ENCODE measurements around the gene TRERF1. TPM values are rescaled to one million over a fixed set of nuclear protein-coding genes. Genes with fewer than 3 reads are reported as not detected.
A peak's percentile ranks its signal among the peaks of the same experiment; 100 is the strongest.

TRERF1 gene
- polyA plus RNA-seq, 3 donors, result 0.58 to 10.0 (median 2.0) TPM

DNA sequence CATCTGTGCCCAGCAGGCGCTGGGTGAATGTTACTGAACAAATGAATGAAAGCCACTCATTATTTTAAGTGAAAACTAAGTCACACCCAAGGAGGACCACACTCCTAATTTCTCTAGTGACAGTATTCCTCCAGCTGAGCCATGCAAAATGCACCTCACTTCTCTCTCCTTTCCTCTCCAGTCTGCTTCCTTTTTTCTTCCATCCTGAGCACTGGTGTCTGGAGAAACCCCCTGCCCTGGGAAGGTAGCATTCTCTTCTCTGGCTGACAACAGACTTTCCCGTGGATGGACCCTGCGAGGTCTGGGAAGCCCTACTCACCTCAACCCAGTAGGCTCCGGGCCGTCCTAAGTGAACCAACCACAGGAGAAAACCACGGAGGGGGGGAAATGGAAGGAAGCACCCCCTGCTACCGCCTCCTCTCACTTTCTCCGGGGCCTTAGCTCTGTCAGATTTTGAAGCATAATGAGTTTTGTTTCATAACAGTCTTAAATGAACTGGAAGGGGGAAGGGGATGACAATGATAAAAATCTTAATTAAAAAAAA lies 22.6 kb downstream of the TRERF1 start:
- TF ChIP-seq CTCF (IDR thresholded peaks at IDR 0.05), result no peak
- Histone ChIP-seq H3K79me2 (ENCODE audit: insufficient read depth, low read length) (peaks cover 98% of the 10 kb centered on the region), H3K27ac (ENCODE audit: low read depth in 1 of 2, low read length in 2 of 2) (peak overlapping the region; percentile 34 to 74), H3K4me3 (replicated peaks in 1 of 3; ENCODE audit: low read depth in 2 of 3, low read length in 3 of 3) (peak overlapping the region in 1 of 3 experiments; percentile 30), H3K9ac (ENCODE audit: insufficient read depth, low read length, poor library complexity, severe bottlenecking) (peak overlapping the region; percentile 11), H3K27me3 (ENCODE audit: control insufficient read depth in 2 of 2, insufficient read depth in 2 of 2, low read length in 2 of 2) (no peaks in the 10 kb centered on the region), H3K4me1 (ENCODE audit: control insufficient read depth in 1 of 2, insufficient read depth in 2 of 2, low read length in 2 of 2) (peaks cover 19 to 22% of the 10 kb centered on the region in 2 donors), H3K9me3 (replicated peaks in 1 of 2; ENCODE audit: control insufficient read depth in 1 of 2, insufficient read depth in 1 of 2, low read length in 2 of 2) (peaks cover 4 to 6% of the 10 kb centered on the region in 2 donors), H3K4me2 (replicated peaks; ENCODE audit: extremely low read depth, low read length, poor library complexity, severe bottlenecking) (peak overlapping the region; percentile 33), H2AFZ (ENCODE audit: insufficient read depth, low read depth, low read length, poor library complexity, severe bottlenecking) (peak overlapping the region; percentile 44), H3K36me3 (replicated peaks in 1 of 2; ENCODE audit: control insufficient read depth in 1 of 2, insufficient read depth in 2 of 2, low read length in 2 of 2) (peaks cover 6 to 12% of the 10 kb centered on the region in 2 donors), H4K20me1 (ENCODE audit: insufficient read depth, low read length) (peaks cover 33% of the 10 kb centered on the region)
- DNase-seq, result no peak
- peak overlapping the region; percentile 55 to 89 (median 73) for H3K27ac Mint-ChIP-seq
- H3K36me3 Mint-ChIP-seq, result peaks cover 24 to 31% of the 10 kb centered on the region in 2 donors
- intact Hi-C loops (cut with micrococcal nuclease), result no loop called here
- WGBS (ENCODE audit: insufficient coverage), result 100% methylated on average over 1 of the region's 8 CpGs
- peaks cover 36% of the 10 kb centered on the region for H3K4me1 Mint-ChIP-seq
- H3K4me3 Mint-ChIP-seq, result peak overlapping the region in 1 of 2 donors; percentile 48
- H3K27me3 Mint-ChIP-seq (ENCODE audit: low read depth in 3 of 3), result peaks cover 0 to 3% (median 2%) of the 10 kb centered on the region in 3 donors
- peaks cover 6 to 8% (median 7%) of the 10 kb centered on the region in 7 donors for H3K9me3 Mint-ChIP-seq

DNA sequence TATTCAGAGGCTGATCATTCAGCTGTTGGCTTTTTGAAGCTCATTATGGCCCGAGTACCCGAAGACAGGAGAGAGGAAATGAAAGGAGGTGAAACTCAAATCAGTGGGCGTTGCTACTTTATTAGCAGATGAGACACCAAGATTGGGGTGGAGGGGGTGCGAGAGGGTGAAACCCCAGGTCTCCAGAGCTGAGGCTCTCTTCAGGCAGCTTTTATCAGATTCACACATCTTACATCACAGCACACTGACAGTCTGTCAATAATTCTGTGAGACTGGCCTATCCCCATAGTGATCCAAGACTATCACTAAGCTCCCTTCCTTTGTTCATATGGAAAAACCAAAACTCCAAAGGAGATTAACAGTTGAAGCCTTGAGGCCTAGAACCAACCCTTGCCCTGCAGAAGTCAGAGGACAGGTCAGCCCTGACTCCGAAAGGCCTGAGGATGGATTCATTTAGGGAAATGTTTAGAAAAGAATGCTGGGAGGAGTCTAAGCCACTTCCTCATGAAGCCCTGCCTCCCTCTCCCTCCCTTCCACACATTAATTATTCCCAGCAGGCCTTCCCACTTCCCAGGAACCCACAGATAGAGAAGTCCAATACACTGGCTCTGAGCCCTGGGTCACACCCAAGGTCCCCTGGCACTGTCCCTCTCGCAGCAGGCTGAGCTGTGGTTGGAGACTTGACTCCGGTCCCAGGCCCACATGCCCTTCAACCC lies 23.2 kb downstream of the TRERF1 start:
- Histone ChIP-seq H3K36me3 (replicated peaks in 1 of 2; ENCODE audit: control insufficient read depth in 1 of 2, insufficient read depth in 2 of 2, low read length in 2 of 2) (peaks cover 2 to 6% of the 10 kb centered on the region in 2 donors), H3K9ac (ENCODE audit: insufficient read depth, low read length, poor library complexity, severe bottlenecking) (peak overlapping the region; percentile 11), H2AFZ (ENCODE audit: insufficient read depth, low read depth, low read length, poor library complexity, severe bottlenecking) (peak overlapping the region; percentile 44), H3K27ac (ENCODE audit: low read depth in 1 of 2, low read length in 2 of 2) (peak overlapping the region; percentile 34 to 74), H3K4me2 (replicated peaks; ENCODE audit: extremely low read depth, low read length, poor library complexity, severe bottlenecking) (peak overlapping the region; percentile 33), H4K20me1 (ENCODE audit: insufficient read depth, low read length) (peaks cover 33% of the 10 kb centered on the region), H3K79me2 (ENCODE audit: insufficient read depth, low read length) (peaks cover 98% of the 10 kb centered on the region), H3K4me1 (ENCODE audit: control insufficient read depth in 1 of 2, insufficient read depth in 2 of 2, low read length in 2 of 2) (peaks cover 19 to 22% of the 10 kb centered on the region in 2 donors), H3K27me3 (ENCODE audit: control insufficient read depth in 2 of 2, insufficient read depth in 2 of 2, low read length in 2 of 2) (no peaks in the 10 kb centered on the region), H3K4me3 (replicated peaks in 1 of 3; ENCODE audit: low read depth in 2 of 3, low read length in 3 of 3) (peak overlapping the region in 1 of 3 experiments; percentile 30), H3K9me3 (replicated peaks in 1 of 2; ENCODE audit: control insufficient read depth in 1 of 2, insufficient read depth in 1 of 2, low read length in 2 of 2) (no peaks in the 10 kb centered on the region)
- peaks cover 0 to 2% (median 1%) of the 10 kb centered on the region in 7 donors for H3K9me3 Mint-ChIP-seq
- peak in 2 of 3 donors; percentile 25 to 43 for DNase-seq
- intact Hi-C loops (cut with micrococcal nuclease), result no loop called here
- no CpG with 5 or more reads among the region's 7 CpGs for WGBS (ENCODE audit: insufficient coverage)
- H3K27me3 Mint-ChIP-seq (ENCODE audit: low read depth in 3 of 3), result peaks cover 0 to 3% (median 2%) of the 10 kb centered on the region in 3 donors
- peaks cover 36% of the 10 kb centered on the region for H3K4me1 Mint-ChIP-seq
- peak overlapping the region in 1 of 2 donors; percentile 41 for H3K4me3 Mint-ChIP-seq
- peak overlapping the region; percentile 65 to 89 (median 73) for H3K27ac Mint-ChIP-seq
- TF ChIP-seq CTCF (IDR thresholded peaks at IDR 0.05), result no peak
- peaks cover 19 to 26% of the 10 kb centered on the region in 2 donors for H3K36me3 Mint-ChIP-seq
